Thoracic aorta (tissue), 2 donors: ENCODE results near the gene KMT2A. TPM values are rescaled to one million over a fixed set of nuclear protein-coding genes. Genes with fewer than 3 reads are reported as not detected.

ENCODE experiments used
- ATAC-seq: fragments of 150-250 bp; one replicate; pipeline ENCODE4 v1.8.0; 2017; ENCODE audit warnings: low read depth; ENCODE audit not compliant: insufficient number of reproducible peaks, low FRiP score
- DNase-seq: peaks from one replicate; pipeline ENCODE4 v3.0.0-alpha.2; 2020; ENCODE audit warnings: low spot score
- H3K27ac ChIP-seq, 2 donors: fragments of 200-600 bp; sonication (generic); 1 replicate in 1 of 2; 2 replicates in 1 of 2; pipeline ENCODE4 v1.5.1; 2016; ENCODE audit warnings: mild to moderate bottlenecking in 2 of 2, moderate library complexity in 2 of 2
- H3K27me3 ChIP-seq: fragments of 200-600 bp; sonication (generic); replicated peaks from 2 replicates; pipeline ENCODE4 v1.6.0; 2016; ENCODE audit warnings: mild to moderate bottlenecking; ENCODE audit not compliant: insufficient read depth
- H3K36me3 ChIP-seq: fragments of 200-600 bp; sonication (generic); one replicate; pipeline ENCODE4 v1.5.1; 2016
- H3K4me1 ChIP-seq, 2 donors: fragments of 200-600 bp; sonication (generic); 1 replicate in 1 of 2; 2 replicates in 1 of 2; pipeline versions ENCODE4 v1.5.1 to v1.6.0; 2016; ENCODE audit warnings: low read depth in 2 of 2, mild to moderate bottlenecking in 1 of 2; ENCODE audit not compliant: control insufficient read depth in 1 of 2
- H3K4me3 ChIP-seq: fragments of 200-600 bp; sonication (generic); 2 replicates; pipeline ENCODE4 v1.5.1; 2016; ENCODE audit warnings: mild to moderate bottlenecking
- H3K9me3 ChIP-seq: fragments of 200-600 bp; sonication (generic); 2 replicates; pipeline ENCODE4 v1.5.1; 2016
- CTCF ChIP-seq: fragments of 200-600 bp; sonication (generic); IDR thresholded peaks from one replicate; pipeline ENCODE4 v1.5.1; 2019; ENCODE audit warnings: antibody characterized with exemption
- total RNA-seq, 2 donors: library from RNA; depleted of rRNA; stranded (reverse); fragments of >200 nt; gene quantifications; one replicate each; pipeline versions ENCODE4 v1.1.0 to v1.2.3, GENCODE V29; 2016

KMT2A gene
- 100 to 1,000 TPM in 1 of 2 donors, 10 to 100 TPM in 1; 88.1 to 105 TPM for total RNA-seq

GRCh38 chr11:118435893-118436624 is at the start of gene KMT2A:
KMT2A (plus strand) TSS chr11:118436492; CDS start chr11:118436513, 21 bp downstream.
- Histone ChIP-seq H3K27ac (peak within 1 kb of the TSS; percentile 89 to 97), H3K4me3 (peak within 1 kb of the TSS; percentile 99), H3K4me1 (peaks cover 27 to 35% of the 10 kb centered on the region in 2 donors), H3K27me3 (no peaks in the 10 kb centered on the region), H3K36me3 (no peaks in the 10 kb centered on the region), H3K9me3 (no peaks in the 10 kb centered on the region)
- peak; percentile 75 for ATAC-seq
- peak; percentile 88 for DNase-seq
- peak; percentile 28 for TF ChIP-seq CTCF

- peaks cover 40% of the 10 kb centered on the region for H3K36me3 ChIP-seq
These were observed 40.2 kb upstream of the KMT2A start for GRCh38 chr11:118396097-118396501.

GRCh38 chr11:118397448-118397847 is 38.8 kb upstream of the KMT2A start:
- H3K36me3 ChIP-seq: peaks cover 32% of the 10 kb centered on the region
- DNase-seq (no peak), ATAC-seq (no peak)
- H3K4me3 ChIP-seq: no peak overlapping the region
- no peaks in the 10 kb centered on the region for H3K9me3 ChIP-seq
- H3K27me3 ChIP-seq: no peaks in the 10 kb centered on the region
- TF ChIP-seq CTCF: no peak
- H3K4me1 ChIP-seq: peaks cover 4 to 6% of the 10 kb centered on the region in 2 donors
- no peak overlapping the region for H3K27ac ChIP-seq

More at GRCh38 chr11:118396097-118396501, 40.2 kb upstream of the KMT2A start:
- TF ChIP-seq CTCF: no peak
- Histone ChIP-seq H3K27ac (no peak overlapping the region), H3K4me3 (no peak overlapping the region), H3K4me1 (peaks cover 3 to 4% of the 10 kb centered on the region in 2 donors), H3K9me3 (no peaks in the 10 kb centered on the region), H3K27me3 (no peaks in the 10 kb centered on the region)
- DNase-seq (no peak), ATAC-seq (no peak)

GRCh38 chr11:118398791-118399559 is 37.3 kb upstream of the KMT2A start:
- Histone ChIP-seq H3K4me3 (no peak overlapping the region), H3K36me3 (peaks cover 18% of the 10 kb centered on the region), H3K4me1 (peaks cover 15 to 19% of the 10 kb centered on the region in 2 donors), H3K27ac (no peak overlapping the region), H3K27me3 (no peaks in the 10 kb centered on the region), H3K9me3 (no peaks in the 10 kb centered on the region)
- DNase-seq (no peak), ATAC-seq (no peak)
- TF ChIP-seq CTCF: no peak
